HepG2 (cell line): Measurements from ENCODE around the gene GNG7. TPM values are rescaled to one million over a fixed set of nuclear protein-coding genes. Genes with fewer than 3 reads are reported as not detected.
"Not testable (repeated sequence)": the region's sequence is repeated elsewhere in the genome, so short reads cannot be mapped to it uniquely, and the experiment has no call there.

ENCODE experiments used
- ATAC-seq: fragments of 200-7000 bp; cut with Tn5 transposase; 3 replicates; pipeline ENCODE4 v1.9.1; 2020; ENCODE audit warnings: mild to moderate bottlenecking, moderate library complexity
- BruUV-seq: library from RNA; stranded (reverse); fragments of 400-500 nt; replicated peaks from 2 replicates; lab custom pipeline; 2021; lab: Mats Ljungman, UMichigan
- CTCF ChIA-PET: fragments of 300-600 bp; formaldehyde crosslinking; extraction: SDS; loops from one replicate; lab custom pipeline; 2021; ENCODE audit warnings: low total read pairs, inconsistent platforms, low intra/inter-chr PET ratio; lab: Yijun Ruan, JAX
- POLR2A ChIA-PET: fragments of 350-600 bp; sonication (Branson Sonifier 250); formaldehyde crosslinking; loops from one replicate; lab custom pipeline; 2020; ENCODE audit warnings: antibody characterized with exemption, inconsistent platforms; lab: Yijun Ruan, JAX
- DNase-seq: peaks from one replicate; pipeline ENCODE4 v3.0.0-alpha.2; 2015; ENCODE audit warnings: low spot score
- FAIRE-seq: peaks from 3 replicates; lab custom pipeline; 2011; peaks lifted over from hg19 to GRCh38; lab: Jason Lieb, UNC
- H2AFZ ChIP-seq: one replicate; pipeline ENCODE4 v1.6.1; 2011; ENCODE audit warnings: low read length, inconsistent platforms
- H3K27ac ChIP-seq: fragments of 300-600 bp; 3 replicates; pipeline ENCODE4 v1.8.0; 2011; ENCODE audit warnings: mixed run types, mild to moderate bottlenecking, mixed read lengths, low read length, inconsistent platforms; ENCODE audit not compliant: insufficient read depth; ENCODE audit errors: extremely low read length
- H3K27me3 ChIP-seq, 2 experiments: fragments of 200-600 bp in 1 of 2; 2 replicates in 1 of 2; 3 replicates in 1 of 2; pipeline versions ENCODE4 v1.6.0 to v1.8.0; 2011; ENCODE audit warnings: low read length in 2 of 2, mild to moderate bottlenecking in 2 of 2, moderate library complexity in 2 of 2, inconsistent platforms in 1 of 2; ENCODE audit not compliant: insufficient read depth in 2 of 2, control insufficient read depth in 1 of 2
- H3K36me3 ChIP-seq, 2 experiments: fragments of 200-600 bp in 1 of 2; replicated peaks in 1 of 2; 2 replicates in 1 of 2; 3 replicates in 1 of 2; pipeline versions ENCODE4 v1.5.1 to v1.8.0; 2011; ENCODE audit warnings: low read length in 2 of 2, inconsistent platforms in 1 of 2; ENCODE audit not compliant: insufficient read depth in 2 of 2, control insufficient read depth in 1 of 2
- H3K4me1 ChIP-seq: 2 replicates; pipeline ENCODE4 v1.5.1; 2012; ENCODE audit warnings: low read length, inconsistent platforms; ENCODE audit not compliant: insufficient read depth
- H3K4me2 ChIP-seq: 2 replicates; pipeline ENCODE4 v1.6.0; 2011; ENCODE audit warnings: low read depth, low read length, inconsistent platforms
- H3K4me3 ChIP-seq, 3 experiments: fragments of 200-600 bp in 1 of 3; sonication (generic), shearing (Covaris generic) in 1 of 3; replicated peaks in 1 of 3; 2 replicates each; pipeline ENCODE4 v1.5.1; 2011 to 2016; ENCODE audit warnings: low read length in 3 of 3, inconsistent platforms in 2 of 3, low read depth in 2 of 3, mild to moderate bottlenecking in 2 of 3, control low read depth in 1 of 3, mixed read lengths in 1 of 3; ENCODE audit not compliant: insufficient read depth in 1 of 3
- H3K79me2 ChIP-seq: one replicate; pipeline ENCODE4 v1.6.1; 2011; ENCODE audit warnings: low read length, inconsistent platforms; ENCODE audit not compliant: insufficient read depth
- H3K9ac ChIP-seq: 2 replicates; pipeline ENCODE4 v1.6.0; 2011; ENCODE audit warnings: mild to moderate bottlenecking, low read depth, low read length, inconsistent platforms; ENCODE audit not compliant: insufficient read depth
- H3K9me3 ChIP-seq: 2 replicates; pipeline ENCODE4 v1.5.1; 2012; ENCODE audit warnings: mild to moderate bottlenecking, low read length
- H4K20me1 ChIP-seq: 2 replicates; pipeline ENCODE4 v1.6.0; 2011; ENCODE audit warnings: inconsistent platforms, mild to moderate bottlenecking, low read length, moderate library complexity; ENCODE audit not compliant: insufficient read depth
- BRF2 ChIP-seq: sonication (generic); formaldehyde crosslinking; IDR thresholded peaks from 2 replicates; pipeline ENCODE4 v1.8.1; 2022; ENCODE audit warnings: mild to moderate bottlenecking, missing genetic modification reagents
- FOXO4 ChIP-seq: sonication (generic); formaldehyde crosslinking; conservative IDR thresholded peaks from 2 replicates; pipeline ENCODE4 v1.8.1; 2023; ENCODE audit warnings: missing genetic modification reagents
- THYN1 ChIP-seq: sonication (generic); formaldehyde crosslinking; IDR thresholded peaks from 2 replicates; pipeline ENCODE4 v1.8.1; 2023; ENCODE audit warnings: low read depth, mild to moderate bottlenecking, moderate library complexity, missing genetic modification reagents, borderline replicate concordance
- ZNF264 ChIP-seq: sonication (generic); formaldehyde crosslinking; IDR thresholded peaks from 2 replicates; pipeline ENCODE4 v1.4.0; 2020; ENCODE audit warnings: missing genetic modification reagents
- ZNF3 ChIP-seq: IDR thresholded peaks from 2 replicates; pipeline ENCODE4 v1.7.0; 2017; ENCODE audit warnings: inconsistent platforms
- ZNF34 ChIP-seq: sonication (generic); formaldehyde crosslinking; IDR thresholded peaks from 2 replicates; pipeline ENCODE4 v1.4.0; 2020; ENCODE audit warnings: mild to moderate bottlenecking, missing genetic modification reagents, borderline replicate concordance
- ZNF460 ChIP-seq: sonication (generic); formaldehyde crosslinking; IDR thresholded peaks from 2 replicates; pipeline ENCODE4 v1.5.1; 2020; ENCODE audit warnings: missing genetic modification reagents, mild to moderate bottlenecking, borderline replicate concordance
- ZNF577 ChIP-seq: sonication (generic); formaldehyde crosslinking; IDR thresholded peaks from 2 replicates; pipeline ENCODE4 v1.4.0; 2020; ENCODE audit warnings: mild to moderate bottlenecking, low read depth, missing genetic modification reagents, borderline replicate concordance
- ZNF616 ChIP-seq: sonication (generic); formaldehyde crosslinking; IDR thresholded peaks from 2 replicates; pipeline ENCODE4 v1.5.0; 2020; ENCODE audit warnings: low read depth, mild to moderate bottlenecking, missing genetic modification reagents
- ZNF629 ChIP-seq: sonication (generic); formaldehyde crosslinking; conservative IDR thresholded peaks from 2 replicates; pipeline ENCODE4 v1.5.0; 2020; ENCODE audit warnings: missing genetic modification reagents
- ZNF644 ChIP-seq: IDR thresholded peaks from 2 replicates; pipeline ENCODE4 v1.6.1; 2016; ENCODE audit warnings: low read depth
- ZNF770 ChIP-seq: sonication (generic); formaldehyde crosslinking; IDR thresholded peaks from 2 replicates; pipeline ENCODE4 v1.5.0; 2020; ENCODE audit warnings: mild to moderate bottlenecking, missing genetic modification reagents
- WGBS: methylation state at CpG from one replicate; pipeline ENCODE4 v1.1.6; 2017; ENCODE audit warnings: low lambda C conversion rate; 5-methylcytosine and 5-hydroxymethylcytosine counted together
- in situ Hi-C: cut with HindIII; loops from 2 replicates; pipeline ENCODE4 v1.10.0; 2017; ENCODE audit warnings: low pct_unique_long_range_greater_than_20kb; ENCODE audit not compliant: extremely low pct_ligation_motif_present
- intact Hi-C: fragments of 100-400 bp; cut with micrococcal nuclease; formaldehyde crosslinking; loops from one replicate; pipeline ENCODE4 v1.10.0; 2022; ENCODE audit not compliant: unreplicated experiment
- polyA plus RNA-seq, 8 experiments: library from polyadenylated mRNA; depleted of rRNA in 3 of 8; stranded (reverse) in 7 of 8; unstranded in 1 of 8; fragments of >200 nt; fragmentation: Illumina TruSeq in 4 of 8; extraction: Trizol in 4 of 8; gene quantifications; 2 replicates each; pipeline versions ENCODE4 v1.2.1 to v1.2.3, GENCODE V29; 2011 to 2016; ENCODE audit warnings: low read depth in 4 of 8, missing spikeins in 1 of 8, mixed read lengths in 1 of 8; ENCODE audit not compliant: insufficient read depth in 1 of 8
- total RNA-seq, 5 experiments: library from RNA; depleted of rRNA; stranded (reverse); fragments of >200 nt; fragmentation: Illumina TruSeq; extraction: Trizol; gene quantifications; 2 replicates each; pipeline ENCODE4 v1.2.3, GENCODE V29; 2016; ENCODE audit warnings: low read depth in 1 of 5

The GNG7 gene
- total and polyA plus RNA-seq, 2 of the 13 experiments (the other 11 are each of a cell fraction or from before 2014, with no cell fraction given), result 1.4 to 3.3 TPM

- ATAC-seq (no peak), DNase-seq (no peak), FAIRE-seq (no peak)
- ChIA-PET POLR2A (no interaction called here), CTCF (no interaction called here)
- Histone ChIP-seq H3K4me2 (no peak overlapping the region), H3K4me1 (peaks cover 31% of the 10 kb centered on the region), H4K20me1 (no peaks in the 10 kb centered on the region), H3K79me2 (no peaks in the 10 kb centered on the region), H3K9ac (no peak overlapping the region), H3K36me3 (no peaks in the 10 kb centered on the region), H3K27me3 (no peaks in the 10 kb centered on the region), H3K27ac (no peak overlapping the region), H3K4me3 (no peak overlapping the region), H2AFZ (no peak overlapping the region), H3K9me3 (no peaks in the 10 kb centered on the region)
- intact Hi-C loops (no loop called here), in situ Hi-C loops (no loop called here)
- BruUV-seq, result no TSS peak
- no peak for TF ChIP-seq ZNF644 (CRISPR knock-in tag)
- TF ChIP-seq ZNF616 (CRISPR knock-in tag), result no peak
- TF ChIP-seq THYN1, result no peak
- no peak for TF ChIP-seq ZNF264 (CRISPR knock-in tag)
- TF ChIP-seq ZNF577 (CRISPR knock-in tag), result no peak
- no peak for TF ChIP-seq BRF2 (CRISPR knock-in tag)
- TF ChIP-seq ZNF629, result no peak
- no peak for TF ChIP-seq ZNF34 (CRISPR knock-in tag)
- WGBS, result 88% methylated on average over 2 of the region's 2 CpGs
Observed at GRCh38 chr19:2679439-2679838, 23.1 kb downstream of the GNG7 start.

- DNase-seq, H3K27me3 ChIP-seq, intact Hi-C loops, H2AFZ ChIP-seq, H4K20me1 ChIP-seq, H3K9ac ChIP-seq, H3K36me3 ChIP-seq, in situ Hi-C loops, BruUV-seq, ATAC-seq, POLR2A ChIA-PET, FAIRE-seq, CTCF ChIA-PET, H3K79me2 ChIP-seq, H3K9me3 ChIP-seq, H3K27ac ChIP-seq: not testable (repeated sequence)
- Histone ChIP-seq H3K4me1 (peaks cover 34% of the 10 kb centered on the region), H3K4me3 (peak overlapping the region in 1 of 3 experiments; percentile 20; a peak in 1 of 6 replicates), H3K4me2 (peak overlapping the region; percentile 35)
- WGBS, result 62% methylated on average over 5 of the region's 5 CpGs
- TF ChIP-seq FOXO4 (CRISPR knock-in tag) (0 out of 2 replicates have a peak, but pooled peaks have one; percentile 23), ZNF644 (CRISPR knock-in tag) (0 out of 2 replicates have a peak, but pooled peaks have one; percentile 0), ZNF770 (peak; percentile 91), ZNF460 (CRISPR knock-in tag) (peak; percentile 23; the same call in 1 of the 2 replicates), ZNF3 (CRISPR knock-in tag) (peak; percentile 55; the same call in 1 of the 2 replicates)
Observed at GRCh38 chr19:2678948-2679347, 23.5 kb downstream of the GNG7 start.
